HCT116 (cell line): ENCODE data around the gene MDH2.

Experiments
- CBX3 ChIP-seq: IDR thresholded peaks from 2 replicates; pipeline ENCODE4 v1.6.1; 2012; ENCODE audit warnings: low read depth
- CEBPB ChIP-seq: IDR thresholded peaks from 2 replicates; pipeline ENCODE4 v1.6.1; 2012; ENCODE audit warnings: low read depth
- CTCF ChIP-seq, 3 experiments: fragments of 200-600 bp in 1 of 3; sonication (generic) in 1 of 3; IDR thresholded peaks in 2 of 3; conservative IDR thresholded peaks in 1 of 3; 2 replicates each; pipeline ENCODE4 v1.5.1; 2012 to 2017; ENCODE audit warnings: low read depth in 2 of 3, low read length in 2 of 3, antibody characterized with exemption in 1 of 3, borderline replicate concordance in 1 of 3, control low read depth in 1 of 3, mild to moderate bottlenecking in 1 of 3, mixed read lengths in 1 of 3, mixed run types in 1 of 3, moderate library complexity in 1 of 3; ENCODE audit not compliant: insufficient read depth in 1 of 3
- EZH2 ChIP-seq: fragments of 200-600 bp; sonication (generic); IDR thresholded peaks from 2 replicates; pipeline ENCODE4 v1.6.1; 2017; ENCODE audit warnings: antibody characterized with exemption, mixed run types
- EZH2phosphoT487 ChIP-seq: fragments of 200-600 bp; IDR thresholded peaks from 2 replicates; pipeline ENCODE4 v1.6.1; 2018; ENCODE audit warnings: antibody characterized with exemption, borderline replicate concordance
- JUND ChIP-seq: IDR thresholded peaks from 2 replicates; pipeline ENCODE4 v1.6.1; 2012
- POLR2A ChIP-seq: IDR thresholded peaks from 2 replicates; pipeline ENCODE4 v1.7.0; 2011; ENCODE audit warnings: borderline replicate concordance; ENCODE audit not compliant: insufficient read depth, insufficient read length; ENCODE audit errors: extremely low read depth
- SIN3A ChIP-seq: IDR thresholded peaks from 2 replicates; pipeline ENCODE4 v1.6.1; 2012; ENCODE audit warnings: low read depth
- SP1 ChIP-seq: IDR thresholded peaks from 2 replicates; pipeline ENCODE4 v1.6.1; 2012; ENCODE audit warnings: low read depth
- TCF7L2 ChIP-seq: IDR thresholded peaks from 2 replicates; pipeline ENCODE4 v1.7.0; 2011; ENCODE audit warnings: borderline replicate concordance, inconsistent platforms; ENCODE audit not compliant: insufficient read depth, insufficient read length; ENCODE audit errors: extremely low read depth
- YY1 ChIP-seq: IDR thresholded peaks from 2 replicates; pipeline ENCODE4 v1.6.1; 2011; ENCODE audit warnings: low read length, low read depth, moderate library complexity, mild to moderate bottlenecking; ENCODE audit not compliant: insufficient replicate concordance; ENCODE audit errors: extremely low read depth
- TF ChIP-seq, protein P1 (sequence below): IDR thresholded peaks from 2 replicates; pipeline ENCODE4 v1.6.1; 2012; ENCODE audit warnings: low read depth

GRCh38 chr7:76062254-76062653 lies 14.3 kb downstream of the MDH2 start:
- no peak for TF ChIP-seq YY1
- no peak for TF ChIP-seq EZH2
- no peak for TF ChIP-seq CTCF (IDR thresholded peaks at IDR 0.05 in 2 of 3, conservative IDR thresholded peaks at IDR 0.05 in 1 of 3; ENCODE audit: borderline replicate concordance in 1 of 3, insufficient read depth in 1 of 3, low read depth in 2 of 3, low read length in 2 of 3)
- TF ChIP-seq, protein P1, sequence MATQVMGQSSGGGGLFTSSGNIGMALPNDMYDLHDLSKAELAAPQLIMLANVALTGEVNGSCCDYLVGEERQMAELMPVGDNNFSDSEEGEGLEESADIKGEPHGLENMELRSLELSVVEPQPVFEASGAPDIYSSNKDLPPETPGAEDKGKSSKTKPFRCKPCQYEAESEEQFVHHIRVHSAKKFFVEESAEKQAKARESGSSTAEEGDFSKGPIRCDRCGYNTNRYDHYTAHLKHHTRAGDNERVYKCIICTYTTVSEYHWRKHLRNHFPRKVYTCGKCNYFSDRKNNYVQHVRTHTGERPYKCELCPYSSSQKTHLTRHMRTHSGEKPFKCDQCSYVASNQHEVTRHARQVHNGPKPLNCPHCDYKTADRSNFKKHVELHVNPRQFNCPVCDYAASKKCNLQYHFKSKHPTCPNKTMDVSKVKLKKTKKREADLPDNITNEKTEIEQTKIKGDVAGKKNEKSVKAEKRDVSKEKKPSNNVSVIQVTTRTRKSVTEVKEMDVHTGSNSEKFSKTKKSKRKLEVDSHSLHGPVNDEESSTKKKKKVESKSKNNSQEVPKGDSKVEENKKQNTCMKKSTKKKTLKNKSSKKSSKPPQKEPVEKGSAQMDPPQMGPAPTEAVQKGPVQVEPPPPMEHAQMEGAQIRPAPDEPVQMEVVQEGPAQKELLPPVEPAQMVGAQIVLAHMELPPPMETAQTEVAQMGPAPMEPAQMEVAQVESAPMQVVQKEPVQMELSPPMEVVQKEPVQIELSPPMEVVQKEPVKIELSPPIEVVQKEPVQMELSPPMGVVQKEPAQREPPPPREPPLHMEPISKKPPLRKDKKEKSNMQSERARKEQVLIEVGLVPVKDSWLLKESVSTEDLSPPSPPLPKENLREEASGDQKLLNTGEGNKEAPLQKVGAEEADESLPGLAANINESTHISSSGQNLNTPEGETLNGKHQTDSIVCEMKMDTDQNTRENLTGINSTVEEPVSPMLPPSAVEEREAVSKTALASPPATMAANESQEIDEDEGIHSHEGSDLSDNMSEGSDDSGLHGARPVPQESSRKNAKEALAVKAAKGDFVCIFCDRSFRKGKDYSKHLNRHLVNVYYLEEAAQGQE, result no peak
- TF ChIP-seq SIN3A, result no peak
- no peak for TF ChIP-seq SP1
- no peak for TF ChIP-seq POLR2A
- no peak for TF ChIP-seq EZH2phosphoT487
- TF ChIP-seq CBX3, result no peak
- no peak for TF ChIP-seq TCF7L2
- no peak for TF ChIP-seq CEBPB
- TF ChIP-seq JUND, result no peak
